Caco-2 (cell line): ENCODE data around the gene DDX49. TPM values are rescaled to one million over a fixed set of nuclear protein-coding genes. Genes with fewer than 3 reads are reported as not detected.
"Not testable (repeated sequence)": the region's sequence is repeated elsewhere in the genome, so short reads cannot be mapped to it uniquely, and the experiment has no call there.

Experiments
- BruUV-seq: library from RNA; stranded (reverse); fragments of 400-500 nt; replicated peaks from 2 replicates; lab custom pipeline; 2021; lab: Mats Ljungman, UMichigan
- CTCF ChIA-PET: fragments of 300-600 bp; sonication (Branson Sonifier 250); formaldehyde crosslinking; loops from one replicate; lab custom pipeline; 2022; ENCODE audit warnings: antibody characterized with exemption; lab: Charles Lee
- POLR2A ChIA-PET: fragments of 300-600 bp; sonication (Branson Sonifier 250); formaldehyde crosslinking; loops from one replicate; lab custom pipeline; 2022; ENCODE audit warnings: antibody characterized with exemption; lab: Charles Lee
- DNase-seq, 2 experiments: peaks; one replicate each; pipeline versions ENCODE4 v3.0.0 to v3.0.0-alpha.2; 2020 to 2022
- H3K27me3 ChIP-seq: replicated peaks from 2 replicates; pipeline ENCODE4 v1.6.0; 2011; ENCODE audit warnings: low read length; ENCODE audit not compliant: control insufficient read depth, insufficient read depth
- H3K36me3 ChIP-seq: 2 replicates; pipeline ENCODE4 v1.5.1; 2011; ENCODE audit warnings: low read length; ENCODE audit not compliant: control insufficient read depth, insufficient read depth
- H3K4me1 ChIP-seq: fragments of 250-450 bp; sonication (Bioruptor Pico); 2 replicates; pipeline ENCODE4 v1.5.1; 2020; ENCODE audit warnings: mild to moderate bottlenecking
- H3K4me3 ChIP-seq: 2 replicates; pipeline ENCODE4 v1.5.1; 2011; ENCODE audit warnings: low read depth, mild to moderate bottlenecking, control low read depth, low read length
- H3K9me3 ChIP-seq: fragments of 250-450 bp; sonication (Bioruptor Pico); 2 replicates; pipeline ENCODE4 v1.5.1; 2020; ENCODE audit warnings: mild to moderate bottlenecking, moderate library complexity
- H3K27ac Mint-ChIP-seq: one replicate; pipeline ENCODE4 v1.8.0; 2022; ENCODE audit warnings: mixed read lengths; ENCODE audit not compliant: unreplicated experiment
- H3K27me3 Mint-ChIP-seq: one replicate; pipeline ENCODE4 v1.8.0; 2022; ENCODE audit warnings: mixed read lengths; ENCODE audit not compliant: insufficient read depth, unreplicated experiment
- H3K36me3 Mint-ChIP-seq: one replicate; pipeline ENCODE4 v1.8.0; 2022; ENCODE audit warnings: mild to moderate bottlenecking, mixed read lengths; ENCODE audit not compliant: insufficient read depth, unreplicated experiment
- H3K4me1 Mint-ChIP-seq: one replicate; pipeline ENCODE4 v1.8.0; 2022; ENCODE audit warnings: low read depth, mixed read lengths; ENCODE audit not compliant: unreplicated experiment
- H3K4me3 Mint-ChIP-seq: one replicate; pipeline ENCODE4 v1.8.0; 2022; ENCODE audit warnings: mild to moderate bottlenecking, moderate library complexity, mixed read lengths; ENCODE audit not compliant: unreplicated experiment
- H3K9me3 Mint-ChIP-seq: one replicate; pipeline ENCODE4 v1.8.0; 2022; ENCODE audit warnings: mixed read lengths; ENCODE audit not compliant: unreplicated experiment
- CTCF ChIP-seq, 2 experiments: fragments of 200-600 bp in 1 of 2; IDR thresholded peaks; 1 replicate in 1 of 2; 2 replicates in 1 of 2; pipeline versions ENCODE4 v1.5.1 to v1.8.0; 2011 to 2022; ENCODE audit warnings: antibody characterized with exemption in 1 of 2, control low read depth in 1 of 2, inconsistent platforms in 1 of 2, low read depth in 1 of 2, low read length in 1 of 2, mild to moderate bottlenecking in 1 of 2, moderate library complexity in 1 of 2; ENCODE audit not compliant: insufficient read depth in 1 of 2, severe bottlenecking in 1 of 2, unreplicated experiment in 1 of 2
- intact Hi-C: fragments of 100-400 bp; cut with micrococcal nuclease; formaldehyde crosslinking; loops from one replicate; pipeline ENCODE4 v1.10.0; 2022; ENCODE audit not compliant: unreplicated experiment
- total RNA-seq: library from RNA; stranded (reverse); gene quantifications from 2 replicates; pipeline ENCODE4 v1.2.3, GENCODE V29; 2022

The DDX49 gene
- total RNA-seq, 1 experiment from 2014 or later = 48.7 TPM

- DNase-seq = no peak
- TF ChIP-seq CTCF (IDR thresholded peaks at IDR 0.05; ENCODE audit: insufficient read depth in 1 of 2, low read depth in 1 of 2, low read length in 1 of 2, severe bottlenecking in 1 of 2, unreplicated experiment in 1 of 2) = no peak
- H3K27me3 ChIP-seq = no peaks in the 10 kb centered on the region
- Mint-ChIP-seq H3K27me3 (no peaks in the 10 kb centered on the region), H3K27ac (no peak overlapping the region), H3K4me3 (no peak overlapping the region), H3K4me1 (no peaks in the 10 kb centered on the region), H3K36me3 (peaks cover 30% of the 10 kb centered on the region), H3K9me3 (no peaks in the 10 kb centered on the region)
- POLR2A ChIA-PET = interaction anchor here (1.0 kb wide), 1 partner anchor 18 kb away, joined by 3 read pairs; the partner anchor contains the start of gene DDX49
- H3K4me3 ChIP-seq = no peak overlapping the region
- intact Hi-C loops = no loop called here
- BruUV-seq = TSS peak; percentile 20
- H3K36me3 ChIP-seq = no peaks in the 10 kb centered on the region
- CTCF ChIA-PET = no interaction called here
- no peaks in the 10 kb centered on the region for H3K9me3 ChIP-seq
- H3K4me1 ChIP-seq = peaks cover 17% of the 10 kb centered on the region
Observed at GRCh38 chr19:18901491-18901890, 18.0 kb upstream of the DDX49 start.

- POLR2A ChIA-PET = interaction anchor here (0.5 to 1.3 kb wide), 2 partner anchors 17 to 78 kb away, joined by 4 to 5 read pairs; partner anchors contain the start of genes COPE and DDX49
- H3K4me1 ChIP-seq = peaks cover 17% of the 10 kb centered on the region
- H3K27me3 Mint-ChIP-seq, H3K9me3 Mint-ChIP-seq, CTCF ChIA-PET, DNase-seq, H3K4me3 ChIP-seq, H3K27me3 ChIP-seq, H3K27ac Mint-ChIP-seq, H3K4me1 Mint-ChIP-seq, H3K4me3 Mint-ChIP-seq, intact Hi-C loops, BruUV-seq, H3K9me3 ChIP-seq, H3K36me3 ChIP-seq: not testable (repeated sequence)
- peaks cover 25% of the 10 kb centered on the region for H3K36me3 Mint-ChIP-seq
Observed at GRCh38 chr19:18902519-18902918, 17.0 kb upstream of the DDX49 start.

GRCh38 chr19:18903156-18904037 lies 16.1 kb upstream of the DDX49 start:
- CTCF ChIA-PET = no interaction called here
- H3K9me3 Mint-ChIP-seq = no peaks in the 10 kb centered on the region
- H3K36me3 Mint-ChIP-seq = peaks cover 18% of the 10 kb centered on the region
- POLR2A ChIA-PET = interaction anchor here (0.5 to 1.3 kb wide), 2 partner anchors 16 to 77 kb away, joined by 4 to 5 read pairs; partner anchors contain the start of genes COPE and DDX49
- H3K4me3 Mint-ChIP-seq = no peak overlapping the region
- no peak for TF ChIP-seq CTCF (IDR thresholded peaks at IDR 0.05; ENCODE audit: insufficient read depth in 1 of 2, low read depth in 1 of 2, low read length in 1 of 2, severe bottlenecking in 1 of 2, unreplicated experiment in 1 of 2)
- no peaks in the 10 kb centered on the region for H3K4me1 Mint-ChIP-seq
- no peak overlapping the region for H3K4me3 ChIP-seq
- no peak for DNase-seq
- H3K4me1 ChIP-seq = peaks cover 11% of the 10 kb centered on the region
- H3K36me3 ChIP-seq = no peaks in the 10 kb centered on the region
- intact Hi-C loops = no loop called here
- H3K27me3 ChIP-seq = no peaks in the 10 kb centered on the region
- no peaks in the 10 kb centered on the region for H3K27me3 Mint-ChIP-seq
- H3K9me3 ChIP-seq = no peaks in the 10 kb centered on the region
- H3K27ac Mint-ChIP-seq = peak overlapping the region; percentile 22
- BruUV-seq = no TSS peak
